Brain microvascular endothelial cell (primary cell): ENCODE results near the gene HOXB9.
A peak's percentile ranks its signal among the peaks of the same experiment; 100 is the strongest.

Source experiments
- DNase-seq: peaks from one replicate; pipeline ENCODE4 v3.0.0-alpha.2; 2020
- H3K27ac ChIP-seq: fragments of 250-450 bp; sonication (Bioruptor Pico); 2 replicates; pipeline ENCODE4 v1.5.1; 2020; ENCODE audit warnings: mild to moderate bottlenecking, moderate library complexity
- H3K27me3 ChIP-seq: fragments of 250-450 bp; sonication (Bioruptor Pico); replicated peaks from 2 replicates; pipeline ENCODE4 v1.5.1; 2020; ENCODE audit warnings: mild to moderate bottlenecking
- H3K36me3 ChIP-seq: fragments of 250-450 bp; sonication (Bioruptor Pico); replicated peaks from 2 replicates; pipeline ENCODE4 v1.5.1; 2020; ENCODE audit warnings: mild to moderate bottlenecking
- H3K4me3 ChIP-seq: 2 replicates; pipeline ENCODE4 v1.5.1; 2011; ENCODE audit warnings: low read depth, mild to moderate bottlenecking, control low read depth, low read length, moderate library complexity
- in situ Hi-C: cut with HindIII; loops from 2 replicates; pipeline ENCODE4 v1.10.0; 2017; ENCODE audit warnings: low sequenced_read_pairs, low pct_ligation_motif_present
- TF ChIP-seq, protein P1 (sequence below): IDR thresholded peaks from 2 replicates; pipeline ENCODE4 v1.5.1; 2011; ENCODE audit warnings: low read depth, mild to moderate bottlenecking, moderate library complexity, low read length, control low read depth, inconsistent platforms; ENCODE audit errors: missing control alignments

Gene HOXB9

GRCh38 chr17:48617471-48618255, 8.5 kb downstream of the HOXB9 start:
- TF ChIP-seq, protein P1, sequence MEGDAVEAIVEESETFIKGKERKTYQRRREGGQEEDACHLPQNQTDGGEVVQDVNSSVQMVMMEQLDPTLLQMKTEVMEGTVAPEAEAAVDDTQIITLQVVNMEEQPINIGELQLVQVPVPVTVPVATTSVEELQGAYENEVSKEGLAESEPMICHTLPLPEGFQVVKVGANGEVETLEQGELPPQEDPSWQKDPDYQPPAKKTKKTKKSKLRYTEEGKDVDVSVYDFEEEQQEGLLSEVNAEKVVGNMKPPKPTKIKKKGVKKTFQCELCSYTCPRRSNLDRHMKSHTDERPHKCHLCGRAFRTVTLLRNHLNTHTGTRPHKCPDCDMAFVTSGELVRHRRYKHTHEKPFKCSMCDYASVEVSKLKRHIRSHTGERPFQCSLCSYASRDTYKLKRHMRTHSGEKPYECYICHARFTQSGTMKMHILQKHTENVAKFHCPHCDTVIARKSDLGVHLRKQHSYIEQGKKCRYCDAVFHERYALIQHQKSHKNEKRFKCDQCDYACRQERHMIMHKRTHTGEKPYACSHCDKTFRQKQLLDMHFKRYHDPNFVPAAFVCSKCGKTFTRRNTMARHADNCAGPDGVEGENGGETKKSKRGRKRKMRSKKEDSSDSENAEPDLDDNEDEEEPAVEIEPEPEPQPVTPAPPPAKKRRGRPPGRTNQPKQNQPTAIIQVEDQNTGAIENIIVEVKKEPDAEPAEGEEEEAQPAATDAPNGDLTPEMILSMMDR: no peak
- H3K36me3 ChIP-seq: no peaks in the 10 kb centered on the region
- H3K27me3 ChIP-seq: peaks cover 87% of the 10 kb centered on the region
- DNase-seq: no peak
- H3K4me3 ChIP-seq: no peak overlapping the region
- in situ Hi-C loops: no loop called here
- no peak overlapping the region for H3K27ac ChIP-seq

DNA sequence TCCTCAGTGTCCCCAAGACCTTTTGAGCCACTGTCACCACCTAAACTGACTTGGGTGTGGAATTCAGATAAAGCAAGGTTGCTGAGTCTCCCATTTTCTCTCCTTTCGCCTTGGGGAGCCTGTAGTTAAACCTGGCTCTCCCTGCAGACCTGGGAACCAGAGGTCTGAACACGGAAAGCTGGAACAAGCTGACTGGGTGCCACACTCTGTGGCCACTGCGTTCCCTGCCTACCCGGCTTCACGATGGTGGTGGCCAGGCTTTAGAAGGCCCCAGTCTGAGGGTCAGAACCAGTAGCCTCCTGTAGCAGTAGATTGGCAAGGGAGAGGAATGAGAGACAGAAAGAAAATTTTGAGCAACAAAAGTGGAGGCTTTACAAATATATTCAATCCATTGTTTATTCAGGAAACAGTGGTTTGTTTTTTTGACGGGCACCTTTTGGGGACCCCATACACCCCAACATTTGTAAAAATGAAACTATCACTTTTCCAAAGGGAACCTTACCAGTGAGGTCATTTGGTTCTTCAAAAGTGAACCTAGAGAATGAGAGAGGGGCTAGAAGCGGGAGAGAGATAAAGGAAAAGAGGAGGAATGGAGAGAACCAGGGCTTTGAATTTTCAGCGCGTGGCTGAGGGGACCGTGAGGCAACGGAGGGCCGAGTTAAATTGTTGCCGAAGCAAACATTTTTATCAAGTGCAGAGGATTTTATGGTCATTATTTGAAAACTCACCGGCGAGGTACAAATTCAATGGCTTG, 9.3 kb downstream of the HOXB9 start:
- no peaks in the 10 kb centered on the region for H3K36me3 ChIP-seq
- H3K4me3 ChIP-seq: no peak overlapping the region
- in situ Hi-C loops: no loop called here
- TF ChIP-seq, protein P1: no peak
- peaks cover 86% of the 10 kb centered on the region for H3K27me3 ChIP-seq
- H3K27ac ChIP-seq: no peak overlapping the region
- DNase-seq: no peak

- in situ Hi-C loops: no loop called here
- peaks cover 84% of the 10 kb centered on the region for H3K27me3 ChIP-seq
- H3K27ac ChIP-seq: no peak overlapping the region
Measured at GRCh38 chr17:48615963-48616716, 10.0 kb downstream of the HOXB9 start.

DNA sequence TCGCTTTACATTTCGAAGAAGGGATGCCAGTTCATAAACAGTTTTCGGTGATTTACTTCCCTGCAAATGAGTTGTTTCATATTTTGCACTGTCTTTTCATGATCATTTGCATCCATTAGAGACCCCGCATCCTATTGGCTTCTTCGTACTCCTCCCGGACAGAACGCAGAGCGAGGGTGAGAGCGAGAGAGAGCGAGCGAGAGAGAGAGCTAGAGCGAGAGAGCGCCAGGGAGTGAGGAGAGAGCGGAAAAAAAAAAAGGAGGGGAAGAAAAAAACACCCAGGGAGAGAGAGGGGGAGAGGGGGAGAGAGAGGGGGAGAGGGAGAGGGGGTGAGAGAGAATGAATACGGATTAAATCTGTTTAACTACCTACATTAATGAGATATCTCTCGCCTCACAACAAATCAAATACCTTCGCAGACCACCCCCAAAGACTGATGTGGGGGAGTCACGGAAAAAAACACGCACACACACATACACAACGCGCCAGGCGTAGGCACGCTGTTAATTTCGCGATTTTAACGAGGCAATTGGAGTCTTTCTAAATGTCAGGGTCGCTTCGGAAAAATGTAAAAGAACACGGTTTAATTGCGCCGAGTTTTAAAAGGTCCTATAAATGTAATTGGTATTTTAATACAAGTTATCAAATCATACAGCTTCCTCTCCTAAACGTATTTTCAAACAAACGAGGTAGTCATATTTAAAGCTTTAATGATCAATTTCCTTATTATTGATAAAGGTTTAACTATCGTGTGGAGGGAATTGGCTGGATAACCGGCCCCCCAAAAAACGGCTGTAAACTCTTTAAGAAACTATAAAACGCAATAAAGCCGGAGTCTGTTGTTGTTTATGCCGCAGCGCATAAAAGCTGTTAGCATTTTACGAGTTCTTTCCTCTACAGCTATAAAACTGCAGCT, 10.9 kb downstream of the HOXB9 start, which contains the start of gene HOXB8:
HOXB8 (minus strand) TSS at position 246 of the 916 bp plus-strand sequence. CDS start 588 bp downstream, outside the sequence.
- TF ChIP-seq, protein P1: no peak
- Histone ChIP-seq H3K4me3 (peak within 1 kb of the TSS; percentile 12), H3K27me3 (peaks cover 84% of the 10 kb centered on the region), H3K36me3 (no peaks in the 10 kb centered on the region), H3K27ac (no peak within 1 kb of the TSS)
- DNase-seq: no peak
- in situ Hi-C loops: no loop called here

More at GRCh38 chr17:48615963-48616716, 10.0 kb downstream of the HOXB9 start:
- Histone ChIP-seq H3K36me3 (no peaks in the 10 kb centered on the region), H3K4me3 (no peak overlapping the region)
- no peak for DNase-seq
- TF ChIP-seq, protein P1: no peak
